ENCODE results near the gene SLAMF6.

Gene SLAMF6

GRCh38 chr1:160446945-160447600 is 76.0 kb downstream of the SLAMF6 start:
- Histone ChIP-seq H3K4me3 (no peak overlapping the region), H3K27ac (no peak overlapping the region)
- DNase-seq (ENCODE audit: low spot score) = no peak
- TF ChIP-seq CTCF (IDR thresholded peaks at IDR 0.05) = no peak

DNA sequence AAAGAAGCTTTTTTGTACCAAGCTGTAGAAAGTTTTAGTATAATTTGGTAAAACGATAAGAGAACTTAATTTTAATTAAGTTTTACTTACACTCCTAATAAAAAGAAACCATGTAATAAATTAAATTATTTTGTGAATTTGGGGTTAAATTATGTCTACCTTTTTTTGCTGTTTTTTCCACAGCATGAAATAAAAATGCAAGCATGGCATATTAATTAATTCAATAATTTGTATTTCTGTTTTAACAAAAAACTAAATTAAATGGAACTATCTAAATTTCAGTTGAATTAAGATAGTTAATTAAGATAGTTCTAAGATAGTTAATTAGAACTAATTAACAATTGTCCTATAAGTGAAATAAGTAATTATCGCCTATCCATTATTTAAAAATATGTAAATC is 83.3 kb downstream of the SLAMF6 start:
- no peak for TF ChIP-seq CTCF (IDR thresholded peaks at IDR 0.05)
- H3K4me3 ChIP-seq = no peak overlapping the region
- no peak for DNase-seq (ENCODE audit: low spot score)
- H3K27ac ChIP-seq = no peak overlapping the region

DNA sequence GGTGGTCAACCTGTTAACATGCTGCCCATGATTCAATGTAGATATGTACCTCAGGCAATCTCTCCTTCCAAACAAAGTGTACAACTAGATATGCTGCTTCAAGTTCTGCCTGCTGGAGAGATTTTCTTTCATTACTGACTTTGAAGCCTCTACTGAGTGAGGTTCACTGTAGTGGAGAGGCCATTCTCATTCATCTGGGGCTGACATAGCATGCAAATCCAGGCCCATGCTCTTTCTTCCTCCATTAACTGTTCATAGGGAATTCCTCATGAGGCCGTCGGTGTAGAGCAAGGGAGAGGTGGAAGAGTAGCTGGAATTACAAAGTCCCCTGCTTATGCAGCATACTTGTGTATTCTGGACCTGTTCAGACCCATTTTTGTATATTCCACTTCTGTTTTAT is 84.1 kb downstream of the SLAMF6 start:
- no peak overlapping the region for H3K4me3 ChIP-seq
- H3K27ac ChIP-seq = no peak overlapping the region
- no peak for DNase-seq (ENCODE audit: low spot score)
- no peak for TF ChIP-seq CTCF (IDR thresholded peaks at IDR 0.05)

GRCh38 chr1:160438317-160438918 is 84.6 kb downstream of the SLAMF6 start:
- Histone ChIP-seq H3K27ac (no peak overlapping the region), H3K4me3 (peak overlapping the region; percentile 38)
- TF ChIP-seq CTCF (IDR thresholded peaks at IDR 0.05) = no peak
- no peak for DNase-seq (ENCODE audit: low spot score)

GRCh38 chr1:160437432-160438316 is 85.4 kb downstream of the SLAMF6 start:
- H3K27ac ChIP-seq = no peak overlapping the region
- no peak for DNase-seq (ENCODE audit: low spot score)
- peak overlapping the region; percentile 38 for H3K4me3 ChIP-seq
- TF ChIP-seq CTCF (IDR thresholded peaks at IDR 0.05) = no peak

DNA sequence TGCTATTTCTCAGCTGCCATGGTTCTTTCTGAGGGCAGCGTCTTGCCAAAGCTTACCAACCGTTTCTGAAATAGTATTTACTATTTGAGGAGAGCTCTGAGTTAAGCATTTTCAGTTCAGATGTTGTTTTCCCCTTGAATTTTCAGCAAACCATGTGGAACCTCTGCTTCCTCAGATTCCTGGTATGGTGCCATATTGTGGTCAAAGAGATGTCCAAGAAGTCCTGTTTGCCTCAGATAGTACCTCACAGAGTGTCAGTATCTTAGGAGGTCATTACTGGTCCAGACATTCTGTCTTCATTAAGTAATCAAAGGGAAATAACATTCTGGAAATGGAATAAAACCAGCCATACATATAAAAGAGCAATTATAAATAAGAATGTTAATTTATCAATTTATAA is 86.1 kb downstream of the SLAMF6 start:
- no peak overlapping the region for H3K27ac ChIP-seq
- no peak overlapping the region for H3K4me3 ChIP-seq
- no peak for TF ChIP-seq CTCF (IDR thresholded peaks at IDR 0.05)
- no peak for DNase-seq (ENCODE audit: low spot score)
